Transverse colon (tissue), 4 donors: ENCODE data around the gene PLEKHG4B. TPM values are rescaled to one million over a fixed set of nuclear protein-coding genes. Genes with fewer than 3 reads are reported as not detected.

Source experiments
- DNase-seq: peaks from one replicate; pipeline ENCODE4 v3.0.0-alpha.2; 2019
- H3K27ac ChIP-seq, 4 donors: fragments of 200-600 bp; sonication (generic); 2 replicates each; pipeline ENCODE4 v1.5.1; 2016 to 2018; ENCODE audit warnings: inconsistent platforms in 4 of 4
- H3K27me3 ChIP-seq: fragments of 200-600 bp; sonication (generic); 2 replicates; pipeline ENCODE4 v1.5.1; 2017; ENCODE audit warnings: inconsistent platforms
- H3K36me3 ChIP-seq, 4 donors: fragments of 200-600 bp; sonication (generic); 2 replicates each; pipeline ENCODE4 v1.5.1; 2017 to 2019; ENCODE audit warnings: inconsistent platforms in 4 of 4
- H3K4me1 ChIP-seq, 4 donors: fragments of 200-600 bp; sonication (generic); 2 replicates each; pipeline ENCODE4 v1.5.1; 2017 to 2020; ENCODE audit warnings: inconsistent platforms in 4 of 4
- H3K4me3 ChIP-seq, 4 donors: fragments of 200-600 bp; sonication (generic); 1 replicate in 1 of 4; 2 replicates in 3 of 4; pipeline versions ENCODE4 v1.5.1 to v1.6.1; 2017 to 2019; ENCODE audit warnings: inconsistent platforms in 4 of 4
- H3K9me3 ChIP-seq, 2 donors: fragments of 200-600 bp; sonication (generic); 2 replicates each; pipeline ENCODE4 v1.5.1; 2017 to 2019; ENCODE audit warnings: inconsistent platforms in 2 of 2
- CTCF ChIP-seq, 5 experiments: fragments of 200-600 bp in 3 of 5; fragments of 450-650 bp in 2 of 5; sonication (generic) in 3 of 5; IDR thresholded peaks; 1 replicate in 2 of 5; 2 replicates in 3 of 5; pipeline ENCODE4 v1.5.1; 2016 to 2017; ENCODE audit warnings: antibody characterized with exemption in 5 of 5, inconsistent platforms in 3 of 5, mild to moderate bottlenecking in 2 of 5, moderate library complexity in 1 of 5
- EP300 ChIP-seq: sonication (generic); formaldehyde crosslinking; IDR thresholded peaks from one replicate; pipeline ENCODE4 v1.6.1; 2017; ENCODE audit warnings: antibody characterized with exemption, low read depth
- POLR2A ChIP-seq: fragments of 450-650 bp; IDR thresholded peaks from one replicate; pipeline ENCODE4 v1.6.1; 2016; ENCODE audit warnings: antibody characterized with exemption, mild to moderate bottlenecking, moderate library complexity
- POLR2AphosphoS5 ChIP-seq, 3 donors: sonication (generic); formaldehyde crosslinking; IDR thresholded peaks; one replicate each; pipeline ENCODE4 v1.6.1; 2016; ENCODE audit warnings: antibody characterized with exemption in 3 of 3
- WGBS, 2 donors: methylation state at CpG; one replicate each; pipeline ENCODE4 v1.1.5; 2018; ENCODE audit warnings: low coverage in 1 of 2; 5-methylcytosine and 5-hydroxymethylcytosine counted together
- in situ Hi-C, 4 donors: fragments of 200-750 bp; cut with MboI; loops; one replicate each; pipeline versions ENCODE4 v1.15.0 to v1.15.1; 2017; ENCODE audit warnings: low sequenced_read_pairs in 3 of 4, low pct_ligation_motif_present in 1 of 4, low pct_unique_long_range_greater_than_20kb in 1 of 4
- intact Hi-C: fragments of 100-400 bp; cut with DNase I; formaldehyde crosslinking; loops from one replicate; pipeline ENCODE4 v1.15.1; 2023; ENCODE audit warnings: low total_unique reads
- total RNA-seq, 4 donors: library from RNA; depleted of rRNA; stranded (reverse); fragments of >200 nt; gene quantifications; one replicate each; pipeline ENCODE4 v1.1.0, GENCODE V29; 2016

Gene PLEKHG4B
- total RNA-seq, 4 donors from 2014 or later = under 0.01 to 0.40 (median under 0.01) TPM; not detected in 1

- DNase-seq = no peak
- intact Hi-C loops (no loop called here), in situ Hi-C loops (no loop called here)
- H3K4me3 ChIP-seq = no peak overlapping the region
- no peak for TF ChIP-seq CTCF (IDR thresholded peaks at IDR 0.05)
- TF ChIP-seq POLR2AphosphoS5 (IDR thresholded peaks at IDR 0.05) = no peak
- no peak for TF ChIP-seq POLR2A
- TF ChIP-seq EP300 = no peak
- H3K9me3 ChIP-seq = no peaks in the 10 kb centered on the region
- peaks cover 0 to 5% (median 2%) of the 10 kb centered on the region in 4 donors for H3K36me3 ChIP-seq
- WGBS, 2 donors = 82% methylated on average over 2 to 11 of the region's 11 CpGs
- peaks cover 0 to 7% (median 0%) of the 10 kb centered on the region in 4 donors for H3K4me1 ChIP-seq
- no peak overlapping the region for H3K27ac ChIP-seq
- no peaks in the 10 kb centered on the region for H3K27me3 ChIP-seq
These were observed 114.4 kb downstream of the PLEKHG4B start for GRCh38 chr5:206406-206805.

GRCh38 chr5:206927-207536 lies 115.1 kb downstream of the PLEKHG4B start:
- H3K27me3 ChIP-seq = no peaks in the 10 kb centered on the region
- H3K27ac ChIP-seq = no peak overlapping the region
- intact Hi-C loops (no loop called here), in situ Hi-C loops (no loop called here)
- no peak for TF ChIP-seq POLR2A
- TF ChIP-seq POLR2AphosphoS5 (IDR thresholded peaks at IDR 0.05) = no peak
- TF ChIP-seq CTCF (IDR thresholded peaks at IDR 0.05) = no peak
- no peak for TF ChIP-seq EP300
- peaks cover 0 to 5% (median 2%) of the 10 kb centered on the region in 4 donors for H3K36me3 ChIP-seq
- no peak overlapping the region for H3K4me3 ChIP-seq
- DNase-seq = no peak
- H3K4me1 ChIP-seq = peaks cover 0 to 7% (median 0%) of the 10 kb centered on the region in 4 donors
- no peaks in the 10 kb centered on the region for H3K9me3 ChIP-seq
- WGBS, 2 donors = 87 to 95% methylated on average over 7 to 8 of the region's 8 CpGs

- no peak overlapping the region for H3K4me3 ChIP-seq
- TF ChIP-seq EP300 (no peak), POLR2A (no peak), CTCF (IDR thresholded peaks at IDR 0.05) (no peak), POLR2AphosphoS5 (IDR thresholded peaks at IDR 0.05) (no peak)
- H3K36me3 ChIP-seq = peaks cover 0 to 5% (median 2%) of the 10 kb centered on the region in 4 donors
- H3K9me3 ChIP-seq = no peaks in the 10 kb centered on the region
- 76 to 90% methylated on average over 9 to 14 of the region's 14 CpGs for WGBS, 2 donors
- H3K27me3 ChIP-seq = no peaks in the 10 kb centered on the region
- no peak for DNase-seq
- H3K27ac ChIP-seq = no peak overlapping the region
- in situ Hi-C loops (no loop called here), intact Hi-C loops (no loop called here)
- peaks cover 0 to 7% (median 0%) of the 10 kb centered on the region in 4 donors for H3K4me1 ChIP-seq
These were observed 115.6 kb downstream of the PLEKHG4B start for GRCh38 chr5:207599-207998.

GRCh38 chr5:208449-209114 lies 116.6 kb downstream of the PLEKHG4B start:
- Histone ChIP-seq H3K27ac (no peak overlapping the region), H3K27me3 (no peaks in the 10 kb centered on the region), H3K4me3 (no peak overlapping the region), H3K4me1 (peaks cover 0 to 7% (median 0%) of the 10 kb centered on the region in 4 donors), H3K36me3 (peaks cover 0 to 5% (median 2%) of the 10 kb centered on the region in 4 donors), H3K9me3 (no peaks in the 10 kb centered on the region)
- 88 to 91% methylated on average over 7 to 12 of the region's 15 CpGs for WGBS, 2 donors
- intact Hi-C loops = no loop called here
- in situ Hi-C loops = no loop called here
- TF ChIP-seq POLR2AphosphoS5 (IDR thresholded peaks at IDR 0.05) = no peak
- no peak for TF ChIP-seq POLR2A
- no peak for TF ChIP-seq EP300
- TF ChIP-seq CTCF (IDR thresholded peaks at IDR 0.05) = no peak
- DNase-seq = no peak
